Epithelial cell of proximal tubule (primary cell): ENCODE results near the gene PLA2G1B. TPM values are rescaled to one million over a fixed set of nuclear protein-coding genes. Genes with fewer than 3 reads are reported as not detected.

Experiments
- DNase-seq: peaks from one replicate; pipeline ENCODE4 v3.0.0-alpha.2; 2011; ENCODE audit warnings: low read depth
- H3K4me3 ChIP-seq: 2 replicates; pipeline ENCODE4 v1.5.1; 2011; ENCODE audit warnings: low read depth, mild to moderate bottlenecking, low read length
- total RNA-seq: library from RNA; depleted of rRNA; stranded (reverse); fragments of >200 nt; gene quantifications from 2 replicates; pipeline ENCODE4 v1.2.3, GENCODE V29; 2015
- TF ChIP-seq, protein P1 (sequence below): conservative IDR thresholded peaks from 2 replicates; pipeline ENCODE4 v1.5.1; 2012; ENCODE audit warnings: low read depth, mild to moderate bottlenecking, low read length

The PLA2G1B gene
- total RNA-seq, 1 donor from 2014 or later = not detected

DNA sequence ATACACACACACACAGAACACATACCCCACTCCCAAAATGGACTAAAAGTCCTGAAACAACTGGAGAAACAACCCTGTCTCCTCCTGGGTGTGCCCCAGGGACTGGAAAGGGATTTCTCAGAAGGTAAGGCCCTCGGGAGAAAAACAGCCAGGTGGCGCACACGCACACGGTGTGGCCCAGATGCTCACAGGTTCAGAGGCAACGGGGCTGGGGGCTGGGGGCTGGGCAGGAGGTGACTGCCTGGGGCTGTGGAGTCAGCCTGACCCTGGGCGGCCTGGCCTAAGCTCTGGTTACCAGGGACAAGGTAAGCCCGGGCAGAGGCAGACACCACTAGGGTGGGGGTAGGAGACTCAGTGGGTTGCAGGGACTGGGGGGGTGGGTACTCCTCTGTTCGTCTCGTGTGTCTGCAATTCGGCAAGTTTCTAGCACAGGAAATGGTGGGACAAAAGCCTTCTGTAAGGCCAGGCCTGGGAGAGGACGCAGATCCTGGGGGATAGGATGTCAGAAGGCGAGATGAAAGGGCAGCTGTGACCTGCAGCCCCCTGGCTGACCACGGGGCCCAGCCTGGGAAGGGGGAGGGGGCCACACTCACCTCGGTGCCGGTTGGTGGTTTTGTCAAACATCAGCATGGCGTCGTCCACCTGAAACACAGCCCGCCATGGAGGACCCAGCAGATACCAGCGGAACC lies 31.0 kb upstream of the PLA2G1B start:
- TF ChIP-seq, protein P1, sequence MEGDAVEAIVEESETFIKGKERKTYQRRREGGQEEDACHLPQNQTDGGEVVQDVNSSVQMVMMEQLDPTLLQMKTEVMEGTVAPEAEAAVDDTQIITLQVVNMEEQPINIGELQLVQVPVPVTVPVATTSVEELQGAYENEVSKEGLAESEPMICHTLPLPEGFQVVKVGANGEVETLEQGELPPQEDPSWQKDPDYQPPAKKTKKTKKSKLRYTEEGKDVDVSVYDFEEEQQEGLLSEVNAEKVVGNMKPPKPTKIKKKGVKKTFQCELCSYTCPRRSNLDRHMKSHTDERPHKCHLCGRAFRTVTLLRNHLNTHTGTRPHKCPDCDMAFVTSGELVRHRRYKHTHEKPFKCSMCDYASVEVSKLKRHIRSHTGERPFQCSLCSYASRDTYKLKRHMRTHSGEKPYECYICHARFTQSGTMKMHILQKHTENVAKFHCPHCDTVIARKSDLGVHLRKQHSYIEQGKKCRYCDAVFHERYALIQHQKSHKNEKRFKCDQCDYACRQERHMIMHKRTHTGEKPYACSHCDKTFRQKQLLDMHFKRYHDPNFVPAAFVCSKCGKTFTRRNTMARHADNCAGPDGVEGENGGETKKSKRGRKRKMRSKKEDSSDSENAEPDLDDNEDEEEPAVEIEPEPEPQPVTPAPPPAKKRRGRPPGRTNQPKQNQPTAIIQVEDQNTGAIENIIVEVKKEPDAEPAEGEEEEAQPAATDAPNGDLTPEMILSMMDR = no peak
- DNase-seq = no peak
- H3K4me3 ChIP-seq = no peak overlapping the region

DNA sequence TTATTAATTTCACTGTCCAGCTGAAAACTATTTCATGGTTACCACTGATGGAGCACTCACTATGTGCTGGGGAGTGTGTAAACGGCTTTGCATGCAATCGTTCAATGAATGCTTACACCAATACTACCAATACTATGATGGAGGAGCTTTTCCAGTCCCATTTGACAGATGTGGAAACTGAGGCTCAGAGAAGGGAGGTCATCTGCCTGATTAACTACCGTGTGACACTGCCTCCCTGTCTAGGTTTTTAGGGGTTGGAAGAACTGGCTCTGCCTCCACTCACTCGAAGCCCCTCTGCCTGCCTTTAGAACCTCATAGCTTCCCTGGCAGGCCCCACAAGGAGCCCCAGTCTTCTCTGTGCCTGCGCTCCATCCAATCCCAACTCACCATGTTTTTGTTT lies 29.5 kb upstream of the PLA2G1B start:
- TF ChIP-seq, protein P1 = no peak

DNA sequence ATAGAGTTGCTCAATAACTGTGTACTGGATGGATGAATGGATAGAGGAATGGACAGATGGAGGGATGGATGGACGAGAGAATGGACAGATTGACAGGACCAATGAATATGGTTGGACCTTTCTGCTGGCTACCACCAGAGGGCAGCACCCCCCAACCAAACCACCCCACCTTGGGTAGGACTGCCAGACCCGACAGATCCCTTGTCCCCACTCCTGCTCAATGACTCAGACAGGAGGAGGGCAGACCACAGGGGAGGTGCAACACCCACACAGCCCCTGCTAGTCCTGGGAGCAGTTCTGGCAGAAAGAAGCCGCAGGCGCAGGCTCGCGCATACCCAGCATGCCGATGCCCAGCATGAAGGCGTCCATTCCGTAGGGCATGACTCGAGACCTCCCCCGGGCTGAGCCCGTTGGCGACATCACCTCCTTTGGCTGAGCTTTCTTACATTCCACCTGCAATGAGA lies 29.0 kb upstream of the PLA2G1B start:
- TF ChIP-seq, protein P1 = peak; percentile 95
- DNase-seq = peak; percentile 49
- peak overlapping the region; percentile 23 for H3K4me3 ChIP-seq

More for the DNA sequence above, 29.5 kb upstream of the PLA2G1B start:
- no peak overlapping the region for H3K4me3 ChIP-seq
- no peak for DNase-seq

DNA sequence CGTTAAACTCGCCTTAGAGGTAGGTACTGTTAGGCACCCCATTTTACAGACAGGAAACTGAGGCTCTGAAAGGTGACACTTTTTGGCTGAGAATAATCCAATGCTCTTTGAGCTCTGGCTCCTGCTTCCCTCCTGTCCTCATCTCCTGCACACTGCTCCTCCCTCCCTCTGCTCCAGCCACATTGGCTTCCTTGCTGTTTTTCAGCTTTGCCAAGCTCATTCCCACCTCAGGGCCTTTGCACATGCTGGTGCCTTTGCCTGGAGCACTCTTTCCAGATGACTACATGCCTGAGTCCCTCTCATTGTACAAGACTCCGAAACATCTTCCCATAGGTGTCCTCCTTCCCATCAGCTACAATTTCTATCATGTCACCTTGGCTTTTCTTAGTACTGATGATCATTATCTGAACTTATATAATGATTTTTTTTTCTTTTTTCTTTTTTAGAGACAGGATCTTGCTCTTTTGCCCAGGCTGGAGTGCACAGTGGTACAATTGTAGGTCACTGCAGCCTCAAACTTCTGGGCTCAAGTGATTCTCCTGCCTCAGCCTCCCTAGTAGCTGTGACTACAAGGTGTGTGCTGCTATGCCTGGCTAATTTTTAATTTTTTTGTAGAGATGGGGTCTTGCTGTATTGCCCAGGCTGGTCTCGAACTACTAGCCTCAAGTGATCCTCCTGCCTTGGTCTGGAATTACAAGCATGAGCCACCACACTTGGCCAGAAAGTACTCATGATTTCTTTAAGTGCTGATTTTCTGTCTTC lies 26.2 kb upstream of the PLA2G1B start:
- TF ChIP-seq, protein P1 = no peak
- DNase-seq = no peak
- no peak overlapping the region for H3K4me3 ChIP-seq

DNA sequence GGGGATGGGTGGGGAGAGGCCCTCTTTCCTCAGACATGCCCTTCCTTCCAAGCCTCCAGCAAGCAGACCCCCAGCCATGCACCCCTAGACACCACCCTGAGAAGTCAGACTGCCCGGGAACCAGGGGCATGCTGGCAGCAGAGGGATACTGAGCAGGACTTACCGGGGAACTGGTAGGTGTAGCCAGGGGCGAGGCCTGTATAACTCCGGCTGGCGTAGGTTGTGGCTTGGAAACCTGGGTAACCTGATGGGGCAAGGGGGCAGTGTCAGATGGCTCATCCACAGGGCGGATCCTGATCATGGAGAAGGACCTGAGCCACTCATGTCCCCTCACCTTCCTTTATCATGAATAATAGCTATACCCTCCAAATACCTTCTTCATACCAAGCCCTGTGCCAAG lies 25.6 kb upstream of the PLA2G1B start:
- DNase-seq = no peak
- TF ChIP-seq, protein P1 = no peak
- no peak overlapping the region for H3K4me3 ChIP-seq

DNA sequence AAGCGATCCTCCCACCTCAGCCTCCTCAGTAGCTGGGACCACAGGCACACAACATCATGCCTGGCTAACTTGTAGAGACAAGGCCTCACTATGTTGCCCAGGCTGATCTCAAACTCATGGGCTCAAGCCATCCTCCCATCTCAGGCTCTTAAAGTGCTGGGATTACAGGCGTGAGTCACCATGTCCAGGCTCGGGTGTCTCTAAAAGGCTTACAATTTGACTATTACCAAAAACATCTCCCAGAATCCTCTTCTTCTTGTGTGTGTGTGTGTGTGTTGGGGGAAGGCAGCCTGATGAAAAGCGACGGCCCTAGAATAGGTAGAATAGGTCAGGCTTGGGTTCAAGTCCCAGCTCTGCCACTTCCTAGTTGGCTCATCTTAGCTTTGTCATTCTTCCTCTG lies 24.5 kb upstream of the PLA2G1B start:
- H3K4me3 ChIP-seq = no peak overlapping the region
- TF ChIP-seq, protein P1 = no peak
- DNase-seq = no peak
